HEK293 (cell line): ENCODE data around the gene SMIM7.

Experiments
- HIC1 ChIP-seq: fragments of 450-650 bp; formaldehyde crosslinking; IDR thresholded peaks from 2 replicates; pipeline ENCODE4 v1.5.1; 2016; ENCODE audit warnings: missing biosample characterization, missing genetic modification characterization
- INSM2 ChIP-seq: fragments of 450-650 bp; formaldehyde crosslinking; IDR thresholded peaks from 2 replicates; pipeline ENCODE4 v1.5.1; 2016; ENCODE audit warnings: missing biosample characterization, missing genetic modification characterization
- KLF7 ChIP-seq: fragments of 450-650 bp; formaldehyde crosslinking; IDR thresholded peaks from 2 replicates; pipeline ENCODE4 v1.5.1; 2016; ENCODE audit warnings: missing biosample characterization, missing genetic modification characterization, borderline replicate concordance
- OSR2 ChIP-seq: fragments of 450-650 bp; formaldehyde crosslinking; IDR thresholded peaks from 2 replicates; pipeline ENCODE4 v1.5.1; 2016; ENCODE audit warnings: missing biosample characterization, missing genetic modification characterization
- PRDM10 ChIP-seq: fragments of 450-650 bp; formaldehyde crosslinking; IDR thresholded peaks from 2 replicates; pipeline ENCODE4 v1.5.1; 2016; ENCODE audit warnings: missing biosample characterization, missing genetic modification characterization
- PRDM4 ChIP-seq: fragments of 450-650 bp; formaldehyde crosslinking; IDR thresholded peaks from 2 replicates; pipeline ENCODE4 v1.5.1; 2017; ENCODE audit warnings: missing biosample characterization, missing genetic modification characterization
- RBAK ChIP-seq: fragments of 450-650 bp; formaldehyde crosslinking; IDR thresholded peaks from 2 replicates; pipeline ENCODE4 v1.5.1; 2016; ENCODE audit warnings: missing biosample characterization, missing genetic modification characterization
- SP7 ChIP-seq: fragments of 450-650 bp; formaldehyde crosslinking; IDR thresholded peaks from 2 replicates; pipeline ENCODE4 v1.5.1; 2016; ENCODE audit warnings: missing biosample characterization, missing genetic modification characterization
- TCF7L2 ChIP-seq: IDR thresholded peaks from 2 replicates; pipeline ENCODE4 v1.6.1; 2011; ENCODE audit warnings: low read depth, mild to moderate bottlenecking, inconsistent platforms, low read length, moderate library complexity, borderline replicate concordance
- TRIM28 ChIP-seq: IDR thresholded peaks from 2 replicates; pipeline ENCODE4 v1.6.1; 2011; ENCODE audit warnings: low read length, control low read depth, borderline replicate concordance
- ZBTB17 ChIP-seq: fragments of 450-650 bp; formaldehyde crosslinking; IDR thresholded peaks from 2 replicates; pipeline ENCODE4 v1.5.1; 2016; ENCODE audit warnings: missing biosample characterization, missing genetic modification characterization
- ZBTB49 ChIP-seq: fragments of 450-650 bp; formaldehyde crosslinking; IDR thresholded peaks from 2 replicates; pipeline ENCODE4 v1.5.1; 2016; ENCODE audit warnings: missing biosample characterization, missing genetic modification characterization, low read depth
- ZBTB8A ChIP-seq: fragments of 450-650 bp; formaldehyde crosslinking; IDR thresholded peaks from 2 replicates; pipeline ENCODE4 v1.5.1; 2016; ENCODE audit warnings: missing biosample characterization, missing genetic modification characterization
- ZEB2 ChIP-seq: fragments of 450-650 bp; formaldehyde crosslinking; IDR thresholded peaks from 2 replicates; pipeline ENCODE4 v1.5.1; 2016; ENCODE audit warnings: missing biosample characterization, missing genetic modification characterization
- ZNF184 ChIP-seq: fragments of 450-650 bp; IDR thresholded peaks from 2 replicates; pipeline ENCODE4 v1.5.1; 2018; ENCODE audit warnings: missing biosample characterization, mild to moderate bottlenecking, missing genetic modification characterization
- ZNF2 ChIP-seq: fragments of 450-650 bp; formaldehyde crosslinking; IDR thresholded peaks from 2 replicates; pipeline ENCODE4 v1.5.1; 2016; ENCODE audit warnings: missing biosample characterization, missing genetic modification characterization
- ZNF248 ChIP-seq: fragments of 450-650 bp; formaldehyde crosslinking; IDR thresholded peaks from 2 replicates; pipeline ENCODE4 v1.5.1; 2017; ENCODE audit warnings: missing biosample characterization, missing genetic modification characterization
- ZNF362 ChIP-seq: fragments of 450-650 bp; formaldehyde crosslinking; IDR thresholded peaks from 2 replicates; pipeline ENCODE4 v1.5.1; 2016; ENCODE audit warnings: missing biosample characterization, missing genetic modification characterization
- ZNF561 ChIP-seq: fragments of 450-650 bp; IDR thresholded peaks from 2 replicates; pipeline ENCODE4 v1.5.1; 2018; ENCODE audit warnings: missing biosample characterization, missing genetic modification characterization, borderline replicate concordance
- ZNF571 ChIP-seq: fragments of 450-650 bp; formaldehyde crosslinking; IDR thresholded peaks from 2 replicates; pipeline ENCODE4 v1.5.0; 2017; ENCODE audit warnings: missing biosample characterization, missing genetic modification characterization
- ZNF585B ChIP-seq: fragments of 450-650 bp; formaldehyde crosslinking; IDR thresholded peaks from 2 replicates; pipeline ENCODE4 v1.5.1; 2016; ENCODE audit warnings: missing biosample characterization, missing genetic modification characterization
- ZNF600 ChIP-seq: fragments of 450-650 bp; formaldehyde crosslinking; IDR thresholded peaks from 2 replicates; pipeline ENCODE4 v1.5.1; 2016; ENCODE audit warnings: missing biosample characterization, missing genetic modification characterization
- ZNF610 ChIP-seq: fragments of 450-650 bp; formaldehyde crosslinking; IDR thresholded peaks from 2 replicates; pipeline ENCODE4 v1.5.1; 2016; ENCODE audit warnings: missing biosample characterization, missing genetic modification characterization, borderline replicate concordance
- ZNF629 ChIP-seq: fragments of 450-650 bp; formaldehyde crosslinking; IDR thresholded peaks from 2 replicates; pipeline ENCODE4 v1.5.1; 2017; ENCODE audit warnings: missing biosample characterization, missing genetic modification characterization
- ZNF660 ChIP-seq: fragments of 450-650 bp; IDR thresholded peaks from 2 replicates; pipeline ENCODE4 v1.5.1; 2018; ENCODE audit warnings: missing biosample characterization, mild to moderate bottlenecking, missing genetic modification characterization
- ZNF677 ChIP-seq: fragments of 450-650 bp; IDR thresholded peaks from 2 replicates; pipeline ENCODE4 v1.5.0; 2018; ENCODE audit warnings: missing biosample characterization, mild to moderate bottlenecking, missing genetic modification characterization, moderate library complexity
- ZSCAN23 ChIP-seq: fragments of 450-650 bp; formaldehyde crosslinking; IDR thresholded peaks from 2 replicates; pipeline ENCODE4 v1.5.1; 2016; ENCODE audit warnings: missing biosample characterization, missing genetic modification characterization
- ZXDB ChIP-seq: fragments of 450-650 bp; formaldehyde crosslinking; IDR thresholded peaks from 2 replicates; pipeline ENCODE4 v1.5.1; 2016; ENCODE audit warnings: missing biosample characterization, missing genetic modification characterization

SMIM7 gene

GRCh38 chr19:16608290-16608739, 51.6 kb downstream of the SMIM7 start (continued):
- TF ChIP-seq ZBTB17 (tag by site-specific recombination) (peak; percentile 72), ZNF660 (tag by site-specific recombination) (peak; percentile 84), ZNF610 (tag by site-specific recombination) (0 out of 2 replicates have a peak, but pooled peaks have one; percentile 54), ZNF585B (tag by site-specific recombination) (no peak), ZBTB8A (tag by site-specific recombination) (peak; percentile 29; the same call in 1 of the 2 replicates), ZNF2 (tag by site-specific recombination) (peak; percentile 45; the same call in 1 of the 2 replicates), TCF7L2 (no peak), ZNF629 (peak; percentile 74), PRDM10 (peak; percentile 65), KLF7 (tag by site-specific recombination) (no peak), ZNF571 (no peak), ZNF184 (no peak), ZNF248 (no peak), ZNF561 (tag by site-specific recombination) (peak; percentile 83; the same call in 1 of the 2 replicates), ZSCAN23 (tag by site-specific recombination) (no peak), ZNF600 (peak; percentile 99), PRDM4 (0 out of 2 replicates have a peak, but pooled peaks have one; percentile 14), ZXDB (tag by site-specific recombination) (peak; percentile 75), SP7 (tag by site-specific recombination) (peak; percentile 27; the same call in 1 of the 2 replicates), ZNF362 (tag by site-specific recombination) (peak; percentile 32; the same call in 1 of the 2 replicates), INSM2 (tag by site-specific recombination) (peak; percentile 82), HIC1 (no peak), ZBTB49 (tag by site-specific recombination) (no peak), ZEB2 (tag by site-specific recombination) (peak; percentile 84; the same call in 1 of the 2 replicates), TRIM28 (no peak), RBAK (no peak), OSR2 (tag by site-specific recombination) (peak; percentile 98), ZNF677 (no peak)
